ENCODE data around the gene DNAH8. TPM values are rescaled to one million over a fixed set of nuclear protein-coding genes. Genes with fewer than 3 reads are reported as not detected.
"Not testable (repeated sequence)": the region's sequence is repeated elsewhere in the genome, so short reads cannot be mapped to it uniquely, and the experiment has no call there.

DNAH8 gene
- total RNA-seq, 1 donor from 2014 or later = 0.89 TPM

GRCh38 chr6:38909015-38909730, 194.1 kb downstream of the DNAH8 start:
- DNase-seq = no peak

GRCh38 chr6:38910207-38910606, 195.1 kb downstream of the DNAH8 start:
- no peak for DNase-seq

DNA sequence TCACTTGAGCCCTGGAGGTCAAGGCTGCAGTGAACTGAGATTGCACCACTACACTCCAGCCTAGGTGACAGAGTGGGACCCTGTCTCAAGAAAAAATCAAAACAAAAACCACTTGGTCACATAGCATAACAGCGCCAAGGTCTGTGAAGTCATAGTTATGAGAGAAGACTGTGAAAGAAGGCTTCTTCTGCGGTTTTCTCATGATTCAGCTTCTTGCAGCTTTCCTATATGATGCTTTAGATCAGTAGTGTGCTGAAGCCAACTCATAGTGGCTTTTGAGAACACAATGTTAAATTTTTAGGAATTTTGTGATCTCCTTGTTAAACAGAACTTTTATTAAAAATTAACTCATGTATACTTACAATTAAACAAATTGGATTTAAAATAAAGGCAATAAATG, 197.3 kb downstream of the DNAH8 start:
- no peak for DNase-seq

DNA sequence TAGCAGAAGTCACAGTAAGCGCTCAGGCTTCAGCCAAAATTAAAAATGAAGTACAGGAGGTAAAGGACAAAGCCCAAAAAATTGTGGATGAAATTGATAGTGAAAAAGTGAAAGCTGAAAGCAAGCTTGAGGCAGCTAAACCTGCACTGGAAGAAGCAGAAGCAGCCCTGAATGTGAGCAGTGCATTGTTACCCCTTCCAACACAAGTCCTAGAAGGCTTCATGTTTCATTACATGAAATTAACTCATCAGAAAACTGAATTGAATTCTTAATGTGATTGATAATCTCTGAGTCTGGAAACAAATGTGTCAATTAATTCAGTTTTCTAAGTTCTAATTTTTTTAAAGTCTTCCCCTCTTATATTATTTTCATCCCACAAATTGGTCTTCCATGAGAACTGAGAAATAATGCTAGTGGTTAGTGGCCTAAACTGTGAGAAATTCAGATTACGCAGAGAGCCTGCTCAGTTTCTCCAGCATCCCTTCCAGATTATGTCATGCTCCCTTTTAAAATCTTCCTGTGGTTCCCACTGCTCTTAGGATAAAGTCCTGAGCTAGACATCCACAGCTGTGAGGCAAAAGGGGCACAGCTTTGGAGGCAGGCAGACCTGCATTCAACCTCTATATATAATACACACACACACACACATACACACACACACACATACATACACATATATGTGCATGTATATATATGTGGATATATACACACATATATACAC, 200.3 kb downstream of the DNAH8 start:
- no peak for DNase-seq

- not testable (repeated sequence) for DNase-seq
These were observed 206.4 kb downstream of the DNAH8 start for GRCh38 chr6:38921540-38921939.

GRCh38 chr6:38924791-38925509, 209.8 kb downstream of the DNAH8 start:
- no peak for DNase-seq

DNA sequence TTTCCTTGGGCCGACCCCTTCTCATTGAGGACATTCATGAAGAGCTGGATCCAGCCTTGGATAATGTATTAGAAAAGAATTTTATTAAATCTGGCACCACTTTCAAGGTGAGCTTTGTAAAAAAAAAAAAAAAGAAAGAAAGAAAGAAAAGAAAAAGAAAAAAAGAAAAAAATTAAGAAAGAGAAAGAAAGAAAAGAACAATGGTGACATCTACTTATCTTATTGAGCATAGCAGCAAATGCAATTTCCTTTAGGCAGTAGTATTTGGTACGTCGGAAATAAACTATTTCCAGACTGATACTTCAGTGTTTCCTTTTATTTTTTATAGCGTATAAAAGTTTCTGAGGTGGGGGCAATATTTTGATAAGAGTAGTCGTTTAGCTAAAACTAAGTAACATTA, 214.4 kb downstream of the DNAH8 start:
- no peak for DNase-seq

DNA sequence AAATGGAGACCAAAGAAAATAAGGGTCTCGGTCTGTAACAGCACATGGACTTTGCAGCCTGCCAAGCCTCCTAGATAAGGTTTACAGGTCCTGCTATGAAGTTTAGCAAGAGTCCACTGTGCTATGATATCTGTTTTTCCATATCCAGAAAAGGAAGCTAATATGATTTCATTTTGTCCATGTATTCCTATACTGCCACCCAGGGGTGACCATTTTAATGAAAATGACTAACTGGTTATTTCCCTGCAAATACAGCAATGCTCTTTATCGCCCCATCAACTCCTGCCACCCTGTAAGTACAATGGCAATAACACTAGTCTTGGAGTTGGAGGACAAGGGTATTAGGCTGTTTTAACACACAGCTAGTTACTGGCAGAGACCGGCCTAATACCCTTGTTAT, 218.3 kb downstream of the DNAH8 start:
- DNase-seq = no peak

DNA sequence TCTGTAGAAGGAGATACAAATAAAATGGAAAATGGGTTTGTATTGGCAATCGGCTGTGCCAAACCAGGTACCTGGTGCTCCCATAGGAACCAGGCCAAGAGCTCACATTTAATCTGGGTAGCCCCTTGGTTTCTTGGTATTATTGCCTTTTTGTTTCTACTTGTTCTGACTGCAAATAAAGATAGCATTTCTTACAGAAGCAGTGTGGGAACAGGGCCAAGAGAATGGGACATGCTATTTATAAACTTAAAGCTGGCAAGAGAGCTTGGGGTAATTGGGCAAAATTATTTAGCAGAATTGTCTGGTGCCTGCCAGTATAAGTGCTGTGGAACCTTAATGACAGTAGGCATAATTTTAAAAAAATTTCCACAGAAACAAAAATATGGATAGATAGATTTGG, 219.9 kb downstream of the DNAH8 start:
- DNase-seq = no peak

DNA sequence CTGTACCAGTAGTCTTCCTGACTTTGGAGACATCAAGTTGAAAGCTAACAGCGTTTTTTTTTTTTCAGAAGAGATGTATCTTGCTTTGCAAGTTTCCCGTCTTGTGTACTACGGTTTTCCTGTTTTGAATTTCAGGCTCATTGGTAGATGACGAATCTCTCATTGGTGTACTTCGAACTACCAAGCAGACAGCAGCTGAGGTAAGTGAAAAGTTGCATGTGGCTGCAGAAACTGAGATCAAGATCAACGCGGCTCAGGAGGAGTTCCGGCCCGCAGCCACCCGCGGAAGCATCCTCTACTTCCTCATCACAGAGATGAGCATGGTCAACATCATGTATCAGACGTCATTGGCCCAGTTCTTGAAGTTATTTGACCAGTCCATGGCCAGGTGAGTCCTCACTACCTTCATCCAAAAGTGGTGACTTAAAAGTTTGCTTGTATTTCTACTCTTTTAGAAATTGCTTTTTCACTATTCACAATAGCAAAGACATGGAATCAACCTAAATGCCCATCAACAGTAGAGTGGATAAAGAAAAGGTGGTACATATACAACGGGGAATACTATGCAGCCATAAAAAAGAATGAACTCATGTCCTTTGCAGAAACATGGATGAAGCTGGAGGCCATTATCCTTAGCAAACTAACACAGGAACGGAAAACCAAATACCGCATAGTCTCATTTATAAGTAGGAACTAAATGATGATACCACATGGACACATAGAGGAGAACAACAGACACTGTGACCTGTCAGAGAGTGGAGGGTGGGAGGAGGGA, 222.9 kb downstream of the DNAH8 start:
- DNase-seq = no peak

GRCh38 chr6:38938741-38939140, 223.6 kb downstream of the DNAH8 start:
- DNase-seq = no peak

DNA sequence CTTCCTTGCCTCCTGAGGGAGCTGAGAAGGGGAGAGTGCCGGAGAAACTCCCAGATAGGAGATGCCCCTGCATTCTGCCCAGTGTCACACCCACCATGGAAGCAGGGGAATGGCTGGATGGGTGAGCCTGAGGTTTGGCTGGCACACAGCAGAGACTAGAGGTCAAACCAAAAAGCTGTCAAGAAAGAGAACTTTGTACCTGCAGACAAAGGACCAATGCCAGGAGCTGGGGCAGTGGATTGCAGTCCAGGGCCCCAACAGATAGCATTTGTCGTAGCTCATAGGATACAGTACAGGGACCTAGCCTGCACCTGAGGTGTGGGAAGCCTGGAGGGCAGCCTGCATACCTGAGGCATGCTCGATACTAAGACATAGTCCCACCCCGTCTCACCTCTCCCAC, 227.3 kb downstream of the DNAH8 start:
- no peak for DNase-seq

DNA sequence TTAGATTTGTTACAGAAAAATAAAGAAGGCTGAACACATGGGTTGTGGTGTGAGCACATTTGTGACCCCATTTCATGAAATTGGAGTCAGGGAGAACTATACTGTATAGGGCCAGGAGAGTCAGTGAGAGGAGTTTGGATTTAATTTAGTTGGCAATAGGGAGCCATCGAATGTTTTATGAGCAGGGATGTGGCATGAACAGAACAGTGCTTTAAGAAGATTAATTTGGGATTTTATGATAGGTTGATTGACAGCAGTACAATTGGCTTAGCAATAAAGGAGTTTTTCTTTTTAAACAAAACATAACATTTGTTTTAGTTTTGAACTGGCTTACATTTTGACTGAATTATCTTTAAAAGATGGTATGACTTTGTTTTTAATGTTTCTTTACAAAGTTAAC, 227.9 kb downstream of the DNAH8 start:
- no peak for DNase-seq

- DNase-seq = no peak
These were observed 228.9 kb downstream of the DNAH8 start for GRCh38 chr6:38943964-38944363.

GRCh38 chr6:38944655-38945279, 229.7 kb downstream of the DNAH8 start:
- DNase-seq = no peak

- no peak for DNase-seq
These were observed 240.8 kb downstream of the DNAH8 start for GRCh38 chr6:38955861-38956260.

DNA sequence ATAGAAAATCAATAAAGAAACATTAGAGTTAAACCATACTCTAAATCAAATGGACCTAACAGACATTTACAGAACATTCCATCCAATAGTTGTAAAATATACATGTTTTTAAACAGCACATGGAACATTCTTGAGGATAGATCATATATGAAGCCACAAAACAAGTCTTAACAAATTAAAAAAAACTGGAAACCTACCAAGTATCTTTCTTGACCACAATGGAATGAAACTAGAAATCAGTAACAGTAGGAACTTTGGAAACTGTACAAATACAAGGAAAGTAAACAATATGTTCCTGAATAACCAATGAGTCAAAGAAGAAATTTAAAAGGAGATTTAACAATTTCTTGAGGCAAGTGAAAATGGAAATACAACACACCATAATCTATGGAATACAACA, 242.3 kb downstream of the DNAH8 start:
- no peak for DNase-seq

- DNase-seq = no peak
These were observed 244.0 kb downstream of the DNAH8 start for GRCh38 chr6:38959138-38959537.

- DNase-seq = no peak
These were observed 253.6 kb downstream of the DNAH8 start for GRCh38 chr6:38968702-38969149.

DNA sequence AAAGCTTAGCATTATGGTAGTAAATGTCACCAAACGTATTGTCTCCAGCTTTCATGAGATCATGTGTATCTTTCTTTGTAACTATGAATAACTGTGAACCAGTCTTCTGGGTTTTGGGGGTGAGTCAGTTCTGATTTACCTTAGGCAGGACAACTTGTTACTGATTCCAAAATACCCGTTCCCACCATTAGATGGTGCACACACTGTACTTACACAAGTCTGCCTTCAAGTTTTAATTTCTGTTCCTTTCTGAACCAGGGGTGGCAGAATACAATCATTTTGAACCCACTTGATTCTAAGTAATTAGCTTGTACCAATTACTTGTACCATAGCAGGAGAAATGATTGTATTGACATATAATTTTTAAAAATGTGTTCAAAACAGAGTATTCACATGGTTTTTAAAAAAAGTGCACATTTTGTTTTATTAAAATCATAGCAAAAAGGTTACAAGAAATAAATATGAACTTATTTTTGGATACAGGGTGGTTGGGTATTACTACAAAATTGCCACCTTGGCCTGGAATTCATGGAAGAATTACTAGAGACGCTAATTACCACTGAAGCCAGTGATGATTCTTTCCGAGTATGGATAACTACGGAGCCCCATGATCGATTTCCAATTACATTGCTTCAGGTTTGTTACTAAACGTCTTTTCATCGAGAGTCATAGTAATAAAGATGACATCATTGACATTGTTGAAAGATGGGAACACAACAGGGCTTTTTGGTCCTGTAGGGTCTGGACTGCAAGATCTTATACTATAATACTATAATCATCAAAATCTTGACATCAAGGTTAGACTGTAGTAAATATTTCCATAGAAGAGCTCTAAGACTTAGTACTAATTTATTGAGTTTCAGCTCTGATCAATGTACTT, 258.3 kb downstream of the DNAH8 start:
- DNase-seq = no peak
